Measurements from ENCODE around the gene ZNF319. TPM values are rescaled to one million over a fixed set of nuclear protein-coding genes. Genes with fewer than 3 reads are reported as not detected.

ZNF319 gene
- total and polyA plus RNA-seq, 2 of the 13 experiments (the other 11 are each of a cell fraction or from before 2014, with no cell fraction given), result 2.4 to 3.6 TPM

DNA sequence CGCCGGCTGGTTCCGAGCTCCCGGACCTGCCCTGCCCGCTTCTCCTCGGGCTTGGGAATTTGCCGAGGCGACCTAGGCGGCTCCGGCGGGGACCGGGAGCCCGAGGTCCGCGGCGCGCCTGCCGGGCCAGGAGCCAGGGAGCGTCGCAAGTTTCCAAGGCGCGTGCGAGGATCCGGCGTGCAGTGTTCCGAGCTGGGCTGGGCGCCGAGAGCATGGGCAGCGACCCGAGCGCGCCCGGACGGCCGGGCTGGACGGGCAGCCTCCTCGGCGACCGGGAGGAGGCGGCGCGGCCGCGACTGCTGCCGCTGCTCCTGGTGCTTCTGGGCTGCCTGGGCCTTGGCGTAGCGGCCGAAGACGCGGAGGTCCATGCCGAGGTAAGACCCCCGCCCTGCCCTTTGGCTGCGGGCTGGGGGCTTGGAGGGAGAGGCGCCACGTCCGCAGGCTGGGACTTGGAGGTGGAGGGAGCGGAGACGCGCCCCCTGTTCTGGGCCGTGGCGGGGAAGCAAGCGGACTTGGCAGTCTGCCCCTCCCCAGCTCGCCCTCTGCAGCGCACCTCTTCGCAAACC, 25.8 kb upstream of the ZNF319 start (continued):
- 0 out of 2 replicates have a peak, but pooled peaks have one; percentile 5 for TF ChIP-seq PRDM10 (CRISPR knock-in tag; IDR thresholded peaks at IDR 0.05; ENCODE audit: low read depth)
- peak; percentile 68 for TF ChIP-seq ZFX (CRISPR knock-in tag; IDR thresholded peaks at IDR 0.05; ENCODE audit: low read depth)
- TF ChIP-seq MAZ (IDR thresholded peaks at IDR 0.05; ENCODE audit: borderline replicate concordance, low read depth, low read length), result no peak
- peak; percentile 17; the same call in 1 of the 2 replicates for TF ChIP-seq MAZ (CRISPR knock-in tag; IDR thresholded peaks at IDR 0.05; ENCODE audit: low read depth)
- TF ChIP-seq ZNF552 (CRISPR knock-in tag; IDR thresholded peaks at IDR 0.05; ENCODE audit: borderline replicate concordance), result no peak
- TF ChIP-seq, protein P1, sequence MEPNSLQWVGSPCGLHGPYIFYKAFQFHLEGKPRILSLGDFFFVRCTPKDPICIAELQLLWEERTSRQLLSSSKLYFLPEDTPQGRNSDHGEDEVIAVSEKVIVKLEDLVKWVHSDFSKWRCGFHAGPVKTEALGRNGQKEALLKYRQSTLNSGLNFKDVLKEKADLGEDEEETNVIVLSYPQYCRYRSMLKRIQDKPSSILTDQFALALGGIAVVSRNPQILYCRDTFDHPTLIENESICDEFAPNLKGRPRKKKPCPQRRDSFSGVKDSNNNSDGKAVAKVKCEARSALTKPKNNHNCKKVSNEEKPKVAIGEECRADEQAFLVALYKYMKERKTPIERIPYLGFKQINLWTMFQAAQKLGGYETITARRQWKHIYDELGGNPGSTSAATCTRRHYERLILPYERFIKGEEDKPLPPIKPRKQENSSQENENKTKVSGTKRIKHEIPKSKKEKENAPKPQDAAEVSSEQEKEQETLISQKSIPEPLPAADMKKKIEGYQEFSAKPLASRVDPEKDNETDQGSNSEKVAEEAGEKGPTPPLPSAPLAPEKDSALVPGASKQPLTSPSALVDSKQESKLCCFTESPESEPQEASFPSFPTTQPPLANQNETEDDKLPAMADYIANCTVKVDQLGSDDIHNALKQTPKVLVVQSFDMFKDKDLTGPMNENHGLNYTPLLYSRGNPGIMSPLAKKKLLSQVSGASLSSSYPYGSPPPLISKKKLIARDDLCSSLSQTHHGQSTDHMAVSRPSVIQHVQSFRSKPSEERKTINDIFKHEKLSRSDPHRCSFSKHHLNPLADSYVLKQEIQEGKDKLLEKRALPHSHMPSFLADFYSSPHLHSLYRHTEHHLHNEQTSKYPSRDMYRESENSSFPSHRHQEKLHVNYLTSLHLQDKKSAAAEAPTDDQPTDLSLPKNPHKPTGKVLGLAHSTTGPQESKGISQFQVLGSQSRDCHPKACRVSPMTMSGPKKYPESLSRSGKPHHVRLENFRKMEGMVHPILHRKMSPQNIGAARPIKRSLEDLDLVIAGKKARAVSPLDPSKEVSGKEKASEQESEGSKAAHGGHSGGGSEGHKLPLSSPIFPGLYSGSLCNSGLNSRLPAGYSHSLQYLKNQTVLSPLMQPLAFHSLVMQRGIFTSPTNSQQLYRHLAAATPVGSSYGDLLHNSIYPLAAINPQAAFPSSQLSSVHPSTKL (CRISPR knock-in tag; IDR thresholded peaks at IDR 0.05), result 0 out of 2 replicates have a peak, but pooled peaks have one; percentile 11
- TF ChIP-seq, protein P2, sequence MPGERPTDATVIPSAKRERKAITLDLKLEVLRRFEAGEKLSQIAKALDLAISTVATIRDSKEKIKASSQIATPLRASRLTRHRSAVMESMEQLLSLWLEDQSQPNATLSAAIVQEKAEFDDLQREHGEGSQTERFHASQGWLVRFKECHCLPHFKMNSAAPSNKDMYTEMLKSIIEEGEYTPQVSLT (CRISPR knock-in tag; IDR thresholded peaks at IDR 0.05; ENCODE audit: borderline replicate concordance, low read depth), result no peak
- no peak for TF ChIP-seq ZNF296 (CRISPR knock-in tag; conservative IDR thresholded peaks at IDR 0.05)
- 0 out of 2 replicates have a peak, but pooled peaks have one; percentile 26 for TF ChIP-seq ARNTL (CRISPR knock-in tag; IDR thresholded peaks at IDR 0.05)
- TF ChIP-seq, protein P3, sequence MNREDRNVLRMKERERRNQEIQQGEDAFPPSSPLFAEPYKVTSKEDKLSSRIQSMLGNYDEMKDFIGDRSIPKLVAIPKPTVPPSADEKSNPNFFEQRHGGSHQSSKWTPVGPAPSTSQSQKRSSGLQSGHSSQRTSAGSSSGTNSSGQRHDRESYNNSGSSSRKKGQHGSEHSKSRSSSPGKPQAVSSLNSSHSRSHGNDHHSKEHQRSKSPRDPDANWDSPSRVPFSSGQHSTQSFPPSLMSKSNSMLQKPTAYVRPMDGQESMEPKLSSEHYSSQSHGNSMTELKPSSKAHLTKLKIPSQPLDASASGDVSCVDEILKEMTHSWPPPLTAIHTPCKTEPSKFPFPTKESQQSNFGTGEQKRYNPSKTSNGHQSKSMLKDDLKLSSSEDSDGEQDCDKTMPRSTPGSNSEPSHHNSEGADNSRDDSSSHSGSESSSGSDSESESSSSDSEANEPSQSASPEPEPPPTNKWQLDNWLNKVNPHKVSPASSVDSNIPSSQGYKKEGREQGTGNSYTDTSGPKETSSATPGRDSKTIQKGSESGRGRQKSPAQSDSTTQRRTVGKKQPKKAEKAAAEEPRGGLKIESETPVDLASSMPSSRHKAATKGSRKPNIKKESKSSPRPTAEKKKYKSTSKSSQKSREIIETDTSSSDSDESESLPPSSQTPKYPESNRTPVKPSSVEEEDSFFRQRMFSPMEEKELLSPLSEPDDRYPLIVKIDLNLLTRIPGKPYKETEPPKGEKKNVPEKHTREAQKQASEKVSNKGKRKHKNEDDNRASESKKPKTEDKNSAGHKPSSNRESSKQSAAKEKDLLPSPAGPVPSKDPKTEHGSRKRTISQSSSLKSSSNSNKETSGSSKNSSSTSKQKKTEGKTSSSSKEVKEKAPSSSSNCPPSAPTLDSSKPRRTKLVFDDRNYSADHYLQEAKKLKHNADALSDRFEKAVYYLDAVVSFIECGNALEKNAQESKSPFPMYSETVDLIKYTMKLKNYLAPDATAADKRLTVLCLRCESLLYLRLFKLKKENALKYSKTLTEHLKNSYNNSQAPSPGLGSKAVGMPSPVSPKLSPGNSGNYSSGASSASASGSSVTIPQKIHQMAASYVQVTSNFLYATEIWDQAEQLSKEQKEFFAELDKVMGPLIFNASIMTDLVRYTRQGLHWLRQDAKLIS (CRISPR knock-in tag; IDR thresholded peaks at IDR 0.05), result no peak
- TF ChIP-seq, protein P4, sequence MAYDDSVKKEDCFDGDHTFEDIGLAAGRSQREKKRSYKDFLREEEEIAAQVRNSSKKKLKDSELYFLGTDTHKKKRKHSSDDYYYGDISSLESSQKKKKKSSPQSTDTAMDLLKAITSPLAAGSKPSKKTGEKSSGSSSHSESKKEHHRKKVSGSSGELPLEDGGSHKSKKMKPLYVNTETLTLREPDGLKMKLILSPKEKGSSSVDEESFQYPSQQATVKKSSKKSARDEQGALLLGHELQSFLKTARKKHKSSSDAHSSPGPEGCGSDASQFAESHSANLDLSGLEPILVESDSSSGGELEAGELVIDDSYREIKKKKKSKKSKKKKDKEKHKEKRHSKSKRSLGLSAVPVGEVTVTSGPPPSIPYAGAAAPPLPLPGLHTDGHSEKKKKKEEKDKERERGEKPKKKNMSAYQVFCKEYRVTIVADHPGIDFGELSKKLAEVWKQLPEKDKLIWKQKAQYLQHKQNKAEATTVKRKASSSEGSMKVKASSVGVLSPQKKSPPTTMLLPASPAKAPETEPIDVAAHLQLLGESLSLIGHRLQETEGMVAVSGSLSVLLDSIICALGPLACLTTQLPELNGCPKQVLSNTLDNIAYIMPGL (CRISPR knock-in tag; IDR thresholded peaks at IDR 0.05; ENCODE audit: borderline replicate concordance in 1 of 2, low read depth in 1 of 2), result peak in 1 of 2 experiments; percentile 11; a peak in 1 of 4 replicates
- TF ChIP-seq THAP11 (CRISPR knock-in tag; IDR thresholded peaks at IDR 0.05), result no peak
- peak; percentile 33; the same call in 1 of the 2 replicates for TF ChIP-seq ZNF777 (CRISPR knock-in tag; IDR thresholded peaks at IDR 0.05)
- no peak for TF ChIP-seq ZNF749 (CRISPR knock-in tag; IDR thresholded peaks at IDR 0.05; ENCODE audit: borderline replicate concordance)
